ENCODE measurements around the gene KCNN3.

The KCNN3 gene

DNA sequence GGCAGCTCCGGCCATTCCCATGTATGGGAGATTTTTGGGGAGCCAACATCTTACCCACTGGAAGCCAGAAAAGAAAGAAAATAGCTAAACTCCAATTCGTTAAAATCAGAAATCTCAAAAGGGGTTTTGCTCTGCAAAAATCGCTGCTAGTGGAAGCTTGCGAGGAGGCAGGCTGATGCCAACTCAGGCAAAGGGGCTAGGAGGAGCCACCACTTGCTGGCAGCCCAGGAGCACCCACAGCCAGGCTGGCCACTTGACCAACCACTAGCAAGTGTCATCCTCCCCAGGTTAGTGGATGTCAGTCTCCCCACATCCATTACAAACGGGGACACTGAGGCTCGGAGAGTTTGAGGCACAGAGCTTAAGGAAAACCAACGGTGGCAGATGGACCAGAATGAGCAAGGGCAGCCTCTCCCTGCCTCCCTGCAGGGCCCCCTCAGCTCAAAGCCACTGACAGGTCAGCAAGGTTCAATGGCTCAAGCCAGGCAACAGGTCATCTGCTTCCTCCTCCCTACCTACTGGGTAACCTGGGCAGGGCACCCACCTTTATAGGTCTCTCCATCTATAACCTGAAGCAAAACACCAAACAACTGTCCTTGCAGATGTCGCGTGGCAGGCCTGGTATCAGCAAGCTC lies 10.8 kb downstream of the KCNN3 start:
- DNase-seq: no peak

DNA sequence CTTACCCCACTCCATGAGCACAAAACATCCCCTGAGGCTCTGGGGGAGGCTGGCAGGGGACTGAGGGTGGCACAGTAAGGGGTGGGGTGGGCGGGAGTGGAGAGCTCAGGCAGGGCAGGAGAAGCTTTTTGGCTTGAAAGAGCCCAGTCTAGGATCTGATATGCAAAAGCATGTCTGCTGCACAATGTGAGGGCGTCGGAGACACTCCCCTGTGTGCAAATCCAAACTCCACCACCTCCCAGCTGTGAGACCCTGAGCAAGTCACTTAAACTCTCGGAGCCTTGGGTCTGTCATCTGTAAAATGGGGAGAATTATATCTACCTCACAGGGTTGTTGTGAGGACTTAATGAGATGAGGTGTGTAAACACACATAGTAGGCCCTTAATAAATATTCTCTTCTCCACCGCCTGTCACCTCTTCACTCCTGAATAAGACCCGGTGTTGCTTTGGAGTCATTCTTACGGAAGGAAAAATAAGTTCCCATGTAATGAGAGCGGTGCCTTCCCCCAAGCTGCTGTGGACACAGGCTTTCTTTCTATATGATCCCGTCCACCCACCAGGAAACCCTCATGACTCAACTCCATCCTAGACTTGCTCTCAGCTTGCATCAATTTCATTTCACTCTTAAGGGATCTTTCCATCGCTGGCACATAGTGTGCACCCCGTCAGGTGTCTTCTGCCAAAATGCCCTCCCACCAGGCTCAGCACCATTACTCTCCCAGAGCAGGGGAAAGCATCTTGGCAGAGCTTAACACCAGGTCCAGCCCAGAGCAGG lies 12.5 kb downstream of the KCNN3 start:
- DNase-seq: no peak

DNA sequence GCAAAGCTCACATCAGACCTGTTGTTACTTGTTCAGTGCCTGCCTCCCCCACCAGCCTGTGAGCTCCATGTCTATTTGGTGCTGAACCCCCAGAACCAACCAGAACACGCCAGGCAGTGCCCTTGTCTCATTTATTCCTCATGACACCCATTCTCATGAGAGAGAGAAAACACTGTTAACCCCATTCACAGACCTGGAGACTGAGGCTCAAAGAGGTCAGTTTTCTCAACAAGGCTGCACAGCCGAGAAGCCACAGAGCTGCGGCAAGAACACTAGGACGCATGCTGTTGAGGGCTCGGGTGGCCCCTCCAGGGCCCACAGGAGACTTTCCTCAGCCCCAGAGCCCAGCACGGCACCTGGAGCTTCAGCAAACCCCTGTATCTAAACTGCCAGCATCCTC lies 13.1 kb downstream of the KCNN3 start:
- DNase-seq: no peak

DNA sequence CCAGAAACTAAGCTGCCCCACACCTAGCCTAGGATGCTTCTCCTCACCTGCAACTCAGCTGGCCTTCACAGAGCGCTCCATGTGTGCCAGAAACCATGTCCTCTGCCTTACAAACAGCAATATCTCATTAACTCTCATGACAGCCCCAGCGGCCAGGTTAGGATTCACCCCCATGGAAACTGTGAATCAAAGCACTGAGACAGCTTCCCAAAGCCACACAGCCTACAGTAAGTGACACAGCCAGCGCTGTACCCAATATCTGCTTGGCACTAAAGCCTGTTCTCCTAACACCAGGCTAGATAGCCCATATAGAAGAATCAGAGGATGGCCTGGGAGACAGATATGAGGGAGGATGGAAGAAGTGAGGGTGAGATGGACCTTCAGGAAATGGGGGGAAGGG lies 13.5 kb downstream of the KCNN3 start:
- DNase-seq: no peak

DNA sequence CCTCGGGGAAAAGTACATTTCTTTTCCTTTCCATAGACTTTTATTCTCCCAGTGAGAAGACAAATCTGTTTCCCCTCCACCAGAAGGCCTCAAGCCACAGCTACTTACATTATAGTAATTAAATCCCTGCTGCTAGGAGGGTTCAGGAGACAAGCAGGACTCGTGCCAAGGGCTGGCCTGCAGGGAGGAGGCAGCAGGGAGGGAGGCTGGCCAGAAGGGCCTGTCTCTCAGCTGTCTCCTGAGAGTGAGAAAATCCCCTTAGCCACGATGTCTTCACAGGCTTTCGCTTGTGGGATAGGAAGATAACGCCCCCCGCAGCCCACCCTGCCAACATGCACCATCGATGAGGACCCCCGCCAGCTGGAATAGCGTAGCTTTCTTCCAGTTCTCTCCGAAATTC lies 14.0 kb downstream of the KCNN3 start:
- no peak for DNase-seq

DNA sequence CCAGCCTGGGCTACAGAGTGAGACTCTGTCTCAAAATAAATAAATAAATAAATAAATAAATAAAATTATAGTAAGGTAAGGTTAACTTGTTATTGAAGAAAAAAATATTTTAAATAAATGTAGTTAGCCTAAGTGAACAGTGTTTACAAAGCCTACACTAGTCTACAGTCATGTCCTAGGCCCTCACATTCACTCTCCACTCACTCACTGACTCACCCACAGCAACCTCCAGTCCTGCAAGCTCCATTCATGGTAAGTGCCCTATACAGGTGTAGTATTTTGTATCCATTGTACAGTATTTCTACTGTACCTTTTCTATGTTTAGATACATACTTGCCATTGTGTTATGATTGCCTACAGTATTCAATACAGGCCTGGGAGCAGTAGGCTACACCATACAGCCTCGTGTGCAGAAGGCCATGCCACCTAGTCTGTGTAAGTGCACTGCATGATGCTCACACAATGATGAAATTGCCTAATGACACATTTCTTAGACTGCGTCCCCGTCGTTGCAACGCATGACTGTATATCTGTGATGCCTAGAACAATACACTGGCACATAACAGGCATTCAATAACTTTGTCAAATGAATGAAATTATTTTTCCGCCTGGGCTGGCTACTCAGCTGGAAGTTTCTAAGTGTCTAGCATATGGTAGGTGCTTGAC lies 14.8 kb downstream of the KCNN3 start:
- no peak for DNase-seq

DNA sequence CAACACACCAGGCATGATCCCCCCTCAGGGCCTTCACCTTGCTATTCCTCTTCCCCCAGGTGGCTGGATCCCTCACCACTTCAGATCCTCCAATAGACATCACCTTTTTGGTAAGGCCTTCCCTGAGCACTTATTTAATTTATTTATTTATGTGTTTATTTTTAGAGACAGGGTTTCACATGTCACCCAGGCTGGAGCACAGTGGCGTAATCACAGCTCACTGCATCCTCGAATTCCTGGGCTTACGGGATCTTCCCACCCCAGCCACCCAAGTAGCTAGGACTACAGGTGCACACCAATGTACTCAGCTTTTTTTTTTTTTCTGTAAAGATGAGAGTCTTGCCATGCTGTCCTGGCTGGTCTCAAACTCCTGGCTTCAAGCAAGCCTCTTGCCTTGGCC lies 17.2 kb downstream of the KCNN3 start:
- no peak for DNase-seq

DNA sequence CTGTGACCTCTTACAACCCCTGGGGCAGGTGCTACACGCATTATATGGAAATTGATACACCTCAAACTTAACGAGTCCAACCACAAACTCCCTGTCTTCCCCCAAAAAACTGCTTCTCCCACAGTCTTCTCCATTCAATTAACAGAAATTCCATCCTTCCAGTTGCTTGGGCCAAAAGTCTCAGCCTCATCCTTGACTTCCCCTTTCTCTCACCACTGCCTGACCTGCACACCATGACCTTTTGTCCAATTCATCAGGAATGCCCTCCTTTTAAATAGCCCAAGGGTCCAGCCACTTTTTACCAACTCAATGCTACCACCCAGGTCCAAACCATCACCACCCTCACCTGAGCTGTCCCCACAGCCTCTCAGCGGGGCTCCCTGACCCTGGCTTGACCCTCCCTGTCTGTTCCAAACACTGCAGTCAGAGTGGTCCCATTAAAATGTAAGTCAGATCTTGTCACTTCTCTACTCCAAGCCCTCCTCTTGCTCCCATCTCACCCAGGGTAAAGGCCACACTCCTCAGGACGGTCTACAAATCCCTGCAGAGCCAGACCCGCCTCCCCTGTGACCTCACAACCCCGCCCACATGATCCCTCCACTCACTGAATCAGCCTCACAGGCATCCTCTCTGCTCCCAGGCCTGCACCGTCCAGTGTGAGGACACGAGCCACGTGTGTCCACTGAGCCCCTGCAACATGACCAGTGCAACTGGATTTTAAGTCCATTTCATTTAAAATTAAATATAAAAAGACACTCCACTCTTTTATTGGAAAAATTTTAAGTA lies 18.5 kb downstream of the KCNN3 start:
- no peak for DNase-seq

DNA sequence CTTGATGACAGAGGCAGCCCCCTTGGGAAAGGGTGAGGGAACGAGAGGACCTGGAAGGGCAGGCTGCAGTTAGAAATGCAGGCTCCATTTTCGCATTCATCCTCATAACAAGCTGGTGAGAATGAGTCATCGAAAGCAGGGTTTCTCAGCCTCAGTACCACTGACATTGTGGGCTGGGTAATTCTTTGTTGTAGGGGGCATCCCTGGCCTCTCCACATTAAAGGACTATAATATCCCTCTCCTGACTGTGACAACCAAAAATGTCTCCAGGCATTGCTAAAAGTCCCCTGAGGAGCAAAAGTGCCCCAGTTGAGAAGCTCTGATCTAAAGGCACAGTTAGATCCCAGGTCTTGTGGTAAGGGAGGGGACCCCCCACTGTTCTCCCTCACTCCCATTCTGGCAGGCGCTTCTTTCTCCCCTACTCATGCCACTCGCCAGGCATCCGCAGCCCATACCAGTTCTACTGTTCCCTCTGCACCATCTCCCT lies 20.4 kb downstream of the KCNN3 start:
- no peak for DNase-seq

DNA sequence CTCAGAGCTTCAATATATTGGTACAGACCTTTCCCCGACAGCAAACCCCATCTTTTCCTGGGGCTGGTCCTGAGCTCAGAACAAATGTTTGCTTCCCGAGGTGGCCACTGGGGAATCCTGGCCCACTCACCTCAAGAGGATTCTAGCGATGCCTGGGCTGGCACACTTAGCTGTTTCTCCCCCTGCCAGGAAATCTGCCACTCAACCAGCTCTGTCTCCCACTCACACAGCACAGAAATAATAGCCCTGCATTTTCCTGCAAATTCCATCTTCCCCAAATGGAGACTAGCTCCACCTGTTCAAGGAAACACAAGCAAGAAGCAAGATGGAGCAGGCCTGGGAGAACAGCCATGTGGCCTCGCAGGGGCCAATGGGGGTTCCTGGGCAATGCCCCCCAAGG lies 21.1 kb downstream of the KCNN3 start:
- no peak for DNase-seq

DNA sequence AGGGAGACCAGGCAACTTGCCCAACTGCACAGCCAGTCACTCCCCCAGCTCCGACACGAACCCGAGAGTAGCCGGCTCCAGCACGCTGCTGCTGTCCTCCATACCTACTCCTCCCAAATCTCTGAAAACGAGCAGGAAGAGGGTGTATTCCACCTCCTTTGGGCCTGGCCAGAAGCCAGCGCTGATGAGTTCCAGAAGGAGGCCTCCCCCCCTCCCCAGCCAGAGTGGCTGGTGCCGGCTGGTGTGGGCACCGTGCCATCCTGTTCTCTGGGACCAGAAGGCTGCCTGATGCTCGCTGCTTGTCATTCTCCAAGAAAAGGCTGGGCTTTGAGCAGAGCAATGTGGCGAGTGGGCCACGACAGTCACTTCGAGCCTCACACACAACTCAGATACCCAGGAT lies 22.2 kb downstream of the KCNN3 start:
- no peak for DNase-seq

DNA sequence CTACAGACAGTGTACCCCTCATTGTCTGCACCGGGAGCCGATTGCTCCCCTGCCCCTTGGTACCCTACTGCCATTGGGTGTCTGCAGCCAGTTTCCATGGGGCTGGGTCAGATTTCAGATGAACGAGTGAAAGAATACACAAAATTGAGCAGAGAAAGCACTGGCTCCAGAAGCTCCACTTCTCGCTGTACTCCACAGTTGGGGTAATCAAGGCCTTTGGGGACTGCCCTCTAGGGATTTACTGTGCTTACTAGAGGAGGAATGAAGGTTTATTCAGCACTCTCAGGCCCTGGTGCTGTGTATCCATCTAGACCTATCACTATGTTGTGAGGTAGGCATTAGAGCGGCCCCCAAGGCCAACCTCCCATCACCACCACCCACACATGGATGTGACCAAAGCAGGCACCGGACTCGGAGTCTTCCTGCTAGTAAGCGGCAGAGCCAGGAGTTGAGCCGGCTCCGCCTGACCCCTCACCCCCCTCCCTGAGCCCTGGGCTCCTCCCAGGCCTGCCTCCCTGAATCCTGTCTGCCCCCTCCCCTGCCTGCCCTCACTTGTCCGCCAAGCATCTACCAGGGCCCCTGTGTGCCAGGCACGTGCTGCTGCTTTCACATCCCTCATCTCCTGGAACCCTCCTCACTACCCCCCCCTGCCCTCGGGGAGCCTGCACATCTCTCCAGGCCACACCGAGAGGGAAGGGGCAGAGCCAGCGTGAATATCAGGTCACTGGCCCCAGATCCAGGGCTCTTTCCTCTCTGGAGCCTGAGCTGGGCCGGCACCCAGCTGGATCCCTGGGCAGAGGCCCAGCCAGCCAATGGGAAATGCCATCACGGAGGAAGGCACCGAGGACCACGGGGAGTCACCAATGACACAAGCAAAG lies 23.3 kb downstream of the KCNN3 start:
- DNase-seq: no peak

DNA sequence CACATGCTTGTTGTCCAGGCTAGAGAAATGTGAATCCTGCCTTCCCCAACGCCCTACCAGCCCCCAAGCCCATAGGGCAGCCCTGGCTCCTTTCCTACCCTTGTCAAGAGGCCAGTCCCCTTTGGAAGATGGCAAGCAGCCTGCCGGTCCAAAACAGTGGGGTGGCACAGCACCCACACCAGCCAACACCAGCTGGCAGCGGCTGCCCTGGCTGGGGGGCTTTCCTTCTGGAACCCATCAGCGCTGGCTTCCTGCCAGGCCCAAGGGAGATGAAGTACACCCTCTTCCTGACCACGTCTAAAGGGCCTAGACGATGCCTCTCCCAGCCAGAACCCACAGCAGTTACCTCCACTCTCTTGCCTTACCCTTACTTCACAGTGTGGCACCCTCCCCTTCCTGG lies 24.2 kb downstream of the KCNN3 start:
- no peak for DNase-seq

DNA sequence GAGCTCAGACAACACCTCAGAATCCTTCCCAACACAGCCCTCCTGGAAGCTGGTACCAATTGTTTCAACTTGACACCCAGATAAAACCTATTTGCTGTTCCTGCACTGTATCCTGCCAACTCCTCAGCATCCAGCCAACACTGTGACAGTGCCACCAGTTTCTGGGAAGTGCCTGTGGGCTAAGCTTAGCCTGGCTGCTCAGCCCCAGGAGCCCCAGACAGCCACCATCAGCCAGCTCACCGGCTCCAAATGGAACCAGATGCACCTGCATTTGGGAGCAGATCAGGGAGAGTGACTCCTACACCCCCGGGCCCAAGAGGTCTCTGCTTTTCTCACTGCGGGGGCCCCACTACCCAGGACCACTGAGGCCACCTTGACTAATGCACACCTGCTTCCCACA lies 24.9 kb downstream of the KCNN3 start:
- DNase-seq: no peak

DNA sequence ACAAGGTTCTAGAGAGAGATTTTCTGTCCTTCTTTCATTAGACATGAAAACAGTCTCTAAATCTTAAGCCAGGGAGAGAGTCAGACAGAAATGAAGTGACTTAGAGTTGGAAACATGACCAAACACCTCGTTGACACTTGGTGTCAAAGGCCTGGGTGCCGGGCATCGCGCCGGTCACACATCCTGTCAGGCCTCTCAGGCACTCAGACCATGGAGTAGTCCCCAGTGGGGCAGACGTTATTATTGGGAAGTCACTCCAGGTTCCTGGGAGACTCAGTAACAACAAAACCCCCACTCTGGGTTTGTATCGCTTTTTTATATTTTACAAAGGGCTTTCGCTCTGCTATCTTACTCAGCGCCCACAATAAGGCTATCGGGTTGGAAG lies 25.8 kb downstream of the KCNN3 start:
- DNase-seq: no peak

DNA sequence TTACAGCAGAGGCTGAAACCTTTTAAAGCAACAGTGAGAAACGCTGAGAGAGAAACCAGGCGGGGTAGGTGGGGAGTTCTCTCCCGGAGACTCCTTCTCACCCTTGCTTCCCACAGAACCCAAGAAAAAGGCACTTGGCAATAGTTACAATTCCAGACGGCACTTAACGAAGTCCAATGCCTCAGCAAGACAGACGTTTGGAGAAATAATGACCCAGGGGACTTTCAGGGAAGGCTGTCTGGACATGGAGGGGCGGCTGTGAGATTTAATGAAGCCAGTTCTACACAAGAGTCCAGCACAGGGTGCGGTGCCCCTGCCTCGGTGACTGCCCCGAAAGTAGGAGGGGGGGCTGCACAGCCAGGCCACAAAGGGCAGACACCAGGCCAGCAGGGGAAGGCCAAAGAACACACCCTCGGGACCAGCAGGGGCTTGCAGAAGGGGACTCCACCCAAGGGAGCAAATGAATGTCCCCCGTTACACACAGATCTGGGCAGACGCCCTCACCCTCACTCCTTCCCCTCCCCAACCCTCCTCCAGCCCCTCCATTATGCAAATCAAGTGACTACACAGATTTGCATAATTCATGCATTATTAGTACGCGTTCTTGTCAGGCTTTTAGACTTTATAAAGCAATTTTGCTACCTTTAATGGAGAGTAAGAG lies 26.3 kb downstream of the KCNN3 start:
- DNase-seq: no peak

DNA sequence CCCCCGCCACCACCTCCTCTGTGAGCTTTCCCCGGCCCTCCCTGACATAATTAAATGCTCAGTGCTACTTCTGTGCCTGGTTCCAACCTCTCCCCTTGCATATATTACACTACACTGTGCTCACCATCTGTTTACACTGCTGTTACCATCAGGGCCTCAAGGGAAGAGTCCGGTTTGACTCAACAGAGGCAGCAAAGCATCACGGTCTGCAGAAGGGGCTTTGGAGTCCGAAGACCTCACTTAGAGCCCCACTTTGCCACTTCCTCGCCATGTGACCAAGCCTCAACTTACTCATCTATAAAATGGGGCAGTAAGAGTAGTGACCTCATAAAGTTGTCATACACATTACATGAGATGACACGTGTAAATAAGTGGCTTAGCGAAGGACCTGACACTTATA lies 27.4 kb downstream of the KCNN3 start:
- no peak for DNase-seq

DNA sequence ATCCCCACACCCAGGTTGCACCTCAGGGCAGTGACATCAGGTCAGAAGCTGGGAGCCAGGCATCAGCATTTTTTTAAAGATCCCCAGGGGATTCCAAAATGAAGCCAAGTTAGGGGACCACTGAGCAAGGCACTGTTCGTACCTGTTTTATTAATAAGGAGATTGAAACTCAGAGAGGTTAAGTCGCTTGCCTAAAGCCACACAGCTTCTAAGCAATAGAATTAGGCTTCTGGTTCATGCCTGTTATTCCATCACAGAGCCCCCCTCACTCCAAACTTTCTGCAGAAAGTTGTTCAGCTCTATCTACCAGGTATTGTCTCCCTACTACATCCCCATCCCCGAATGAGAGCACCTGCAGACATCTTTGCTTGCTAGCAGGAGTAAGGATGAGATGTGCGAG lies 28.7 kb downstream of the KCNN3 start:
- DNase-seq: no peak

DNA sequence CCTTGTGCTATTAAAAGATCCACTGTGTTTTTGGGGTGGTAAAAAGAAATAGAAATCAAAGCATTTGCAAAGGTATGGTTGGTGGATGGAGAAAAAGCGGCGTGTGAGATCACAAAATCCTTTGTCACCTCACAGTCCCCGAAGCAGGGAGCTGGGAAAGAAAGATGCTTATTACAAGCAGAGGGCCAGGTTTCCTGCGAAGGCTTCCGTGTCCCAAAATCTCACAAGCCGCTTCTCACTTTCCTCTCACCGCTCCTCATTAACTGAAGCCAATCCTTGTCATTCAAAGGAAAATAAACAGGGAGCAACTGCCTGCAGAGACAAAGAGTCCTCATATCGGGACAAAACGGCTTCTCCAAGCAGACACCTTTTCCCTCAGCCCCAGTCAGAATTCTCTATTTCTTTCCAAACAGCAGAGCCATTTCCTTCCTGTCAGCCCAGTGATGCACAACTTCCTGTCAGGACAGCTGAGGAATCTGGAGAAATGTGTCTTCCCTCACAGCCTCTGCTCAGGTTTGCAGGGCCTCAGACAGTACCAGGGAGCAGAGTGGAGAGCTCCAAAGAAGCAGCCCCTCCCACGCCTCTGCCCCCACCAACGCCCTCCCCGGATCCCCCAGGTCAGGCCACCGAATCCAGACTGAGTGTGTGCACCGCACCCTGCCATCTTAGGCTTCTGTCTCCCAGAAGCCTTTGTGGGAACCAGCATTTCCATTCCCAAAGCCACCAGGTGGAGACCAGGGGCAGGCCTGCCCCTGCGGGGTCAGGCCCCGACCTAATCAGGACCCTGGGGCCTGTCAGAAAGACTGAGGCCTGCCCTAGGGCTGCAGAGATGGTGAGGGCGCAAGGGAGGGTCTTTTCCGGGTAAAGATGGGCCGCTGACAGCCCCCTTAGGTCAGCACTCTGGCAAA lies 29.6 kb downstream of the KCNN3 start:
- DNase-seq: no peak

DNA sequence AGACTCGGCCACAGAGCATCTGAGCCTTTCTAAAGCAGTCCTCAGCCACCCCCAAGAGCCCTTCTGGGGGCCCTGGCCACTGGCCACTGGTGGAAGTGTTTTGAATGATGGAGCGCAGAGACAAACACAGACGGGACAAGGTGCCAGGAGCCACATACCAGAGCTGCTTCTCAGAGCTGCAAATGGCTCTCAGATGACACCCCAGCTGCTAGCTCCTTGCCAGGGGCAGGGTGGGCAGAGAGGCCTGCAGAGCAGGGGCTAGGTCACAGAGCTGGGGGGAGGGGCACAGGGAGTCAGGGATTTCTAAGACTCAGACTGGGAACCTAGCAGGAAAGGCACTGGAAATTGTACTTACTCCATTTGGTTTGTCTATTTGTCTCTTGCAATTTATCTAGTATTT lies 30.4 kb downstream of the KCNN3 start:
- no peak for DNase-seq

DNA sequence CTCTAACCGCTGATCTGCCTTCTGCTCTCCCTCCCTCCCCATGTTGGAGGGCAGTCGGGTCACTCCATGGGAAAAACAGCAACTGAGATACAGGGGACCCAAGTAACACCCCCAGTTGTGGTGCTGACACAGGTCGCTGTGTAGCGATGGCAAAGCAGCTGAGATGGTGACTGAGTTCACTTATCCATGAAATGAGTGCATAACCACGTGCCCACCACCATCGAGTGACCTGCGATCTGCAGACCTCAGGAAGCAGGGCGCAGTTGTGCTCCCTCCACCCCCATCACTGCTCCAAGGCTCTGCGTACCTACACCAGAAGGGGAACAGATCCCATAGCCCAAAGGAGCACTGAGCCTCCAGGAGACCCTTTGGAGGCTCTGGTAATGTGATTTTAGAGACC lies 31.1 kb downstream of the KCNN3 start:
- DNase-seq: no peak
